CD14-positive monocyte (primary cell): ENCODE data around the gene EME2. TPM values are rescaled to one million over a fixed set of nuclear protein-coding genes. Genes with fewer than 3 reads are reported as not detected.

Experiments
- DNase-seq, 3 donors: peaks; one replicate each; pipeline ENCODE4 v3.0.0-alpha.2; 2011 to 2022
- H2AFZ ChIP-seq: 2 replicates; pipeline ENCODE4 v1.6.0; 2012; ENCODE audit warnings: mild to moderate bottlenecking, low read depth, low read length, inconsistent platforms; ENCODE audit not compliant: insufficient read depth, poor library complexity, severe bottlenecking
- H3K27ac ChIP-seq, 2 donors: 1 replicate in 1 of 2; 2 replicates in 1 of 2; pipeline ENCODE4 v1.5.1; 2012 to 2013; ENCODE audit warnings: low read length in 2 of 2, control low read depth in 1 of 2, inconsistent platforms in 1 of 2, low read depth in 1 of 2, mild to moderate bottlenecking in 1 of 2
- H3K27me3 ChIP-seq, 2 donors: one replicate each; pipeline versions ENCODE4 v1.6.0 to v1.6.1; 2011 to 2013; ENCODE audit warnings: low read length in 2 of 2; ENCODE audit not compliant: control insufficient read depth in 2 of 2, insufficient read depth in 2 of 2
- H3K36me3 ChIP-seq, 2 donors: replicated peaks in 1 of 2; 1 replicate in 1 of 2; 2 replicates in 1 of 2; pipeline versions ENCODE4 v1.5.1 to v1.6.1; 2012 to 2013; ENCODE audit warnings: low read length in 2 of 2, control low read depth in 1 of 2, inconsistent platforms in 1 of 2, mild to moderate bottlenecking in 1 of 2; ENCODE audit not compliant: insufficient read depth in 2 of 2, control insufficient read depth in 1 of 2
- H3K4me1 ChIP-seq, 2 donors: 1 replicate in 1 of 2; 2 replicates in 1 of 2; pipeline versions ENCODE4 v1.5.1 to v1.6.1; 2012 to 2013; ENCODE audit warnings: low read length in 2 of 2, control low read depth in 1 of 2, inconsistent platforms in 1 of 2, mild to moderate bottlenecking in 1 of 2, moderate library complexity in 1 of 2; ENCODE audit not compliant: insufficient read depth in 2 of 2, control insufficient read depth in 1 of 2
- H3K4me2 ChIP-seq: replicated peaks from 2 replicates; pipeline ENCODE3; 2012; ENCODE audit warnings: low read length, moderate library complexity, mild to moderate bottlenecking; ENCODE audit not compliant: poor library complexity, severe bottlenecking; ENCODE audit errors: extremely low read depth
- H3K4me3 ChIP-seq, 3 experiments: fragments of 200-600 bp in 1 of 3; sonication (generic) in 1 of 3; replicated peaks in 1 of 3; 1 replicate in 2 of 3; 2 replicates in 1 of 3; pipeline ENCODE4 v1.5.1; 2011 to 2013; ENCODE audit warnings: low read length in 3 of 3, mild to moderate bottlenecking in 3 of 3, control low read depth in 2 of 3, low read depth in 2 of 3, inconsistent platforms in 1 of 3, moderate library complexity in 1 of 3
- H3K79me2 ChIP-seq: 2 replicates; pipeline ENCODE4 v1.6.0; 2012; ENCODE audit warnings: mild to moderate bottlenecking, control low read depth, inconsistent platforms, low read length, moderate library complexity; ENCODE audit not compliant: insufficient read depth
- H3K9ac ChIP-seq: 2 replicates; pipeline ENCODE4 v1.6.0; 2017; ENCODE audit warnings: low read length, mild to moderate bottlenecking; ENCODE audit not compliant: insufficient read depth, poor library complexity, severe bottlenecking
- H3K9me3 ChIP-seq, 2 donors: replicated peaks in 1 of 2; 1 replicate in 1 of 2; 2 replicates in 1 of 2; pipeline versions ENCODE4 v1.5.1 to v1.6.1; 2012 to 2013; ENCODE audit warnings: low read length in 2 of 2, control low read depth in 1 of 2; ENCODE audit not compliant: control insufficient read depth in 1 of 2, insufficient read depth in 1 of 2
- H4K20me1 ChIP-seq: 2 replicates; pipeline ENCODE4 v1.6.0; 2012; ENCODE audit warnings: mild to moderate bottlenecking, low read length, control low read depth, moderate library complexity; ENCODE audit not compliant: insufficient read depth
- H3K27ac Mint-ChIP-seq, 7 donors: one replicate each; pipeline ENCODE4 v1.8.0; 2020; ENCODE audit warnings: mild to moderate bottlenecking in 7 of 7, mixed read lengths in 7 of 7, moderate library complexity in 6 of 7, inconsistent platforms in 2 of 7
- H3K27me3 Mint-ChIP-seq, 3 donors: one replicate each; pipeline ENCODE4 v1.8.0; 2021 to 2022; ENCODE audit warnings: low read depth in 3 of 3, mild to moderate bottlenecking in 3 of 3, mixed read lengths in 3 of 3, moderate library complexity in 3 of 3, inconsistent platforms in 1 of 3
- H3K36me3 Mint-ChIP-seq, 2 donors: one replicate each; pipeline ENCODE4 v1.8.0; 2020; ENCODE audit warnings: mixed read lengths in 2 of 2, inconsistent platforms in 1 of 2, mild to moderate bottlenecking in 1 of 2
- H3K4me1 Mint-ChIP-seq: one replicate; pipeline ENCODE4 v1.8.0; 2020; ENCODE audit warnings: mild to moderate bottlenecking, mixed read lengths
- H3K4me3 Mint-ChIP-seq, 2 donors: one replicate each; pipeline ENCODE4 v1.8.0; 2020; ENCODE audit warnings: mild to moderate bottlenecking in 2 of 2, mixed read lengths in 2 of 2, moderate library complexity in 1 of 2
- H3K9me3 Mint-ChIP-seq, 7 donors: one replicate each; pipeline ENCODE4 v1.8.0; 2020 to 2022; ENCODE audit warnings: mixed read lengths in 7 of 7, mild to moderate bottlenecking in 6 of 7, moderate library complexity in 6 of 7, inconsistent platforms in 2 of 7
- WGBS: methylation state at CpG from one replicate; pipeline ENCODE4 v1.1.5; 2013; ENCODE audit warnings: missing lambda C conversion rate; ENCODE audit not compliant: insufficient coverage; 5-methylcytosine and 5-hydroxymethylcytosine counted together
- intact Hi-C, 2 donors: fragments of 100-400 bp; cut with micrococcal nuclease; formaldehyde crosslinking; loops; one replicate each; pipeline versions ENCODE4 v1.15.0 to v1.15.1; 2023
- polyA plus RNA-seq, 3 donors: library from polyadenylated mRNA; depleted of rRNA in 1 of 3; unstranded in 2 of 3; stranded (reverse) in 1 of 3; fragments of 300-500 nt in 2 of 3; fragments of >200 nt in 1 of 3; fragmentation: Illumina TruSeq in 2 of 3; gene quantifications; 1 replicate in 2 of 3; 2 replicates in 1 of 3; pipeline ENCODE4 v1.2.3, GENCODE V29; 2012 to 2021
- TF ChIP-seq, protein P1 (sequence below): fragments of 200-600 bp; IDR thresholded peaks from one replicate; pipeline ENCODE4 v1.8.0; 2022; ENCODE audit warnings: antibody characterized with exemption, mild to moderate bottlenecking

Gene EME2
- polyA plus RNA-seq, 3 donors, result 0.26 to 36.6 (median 0.48) TPM

DNA sequence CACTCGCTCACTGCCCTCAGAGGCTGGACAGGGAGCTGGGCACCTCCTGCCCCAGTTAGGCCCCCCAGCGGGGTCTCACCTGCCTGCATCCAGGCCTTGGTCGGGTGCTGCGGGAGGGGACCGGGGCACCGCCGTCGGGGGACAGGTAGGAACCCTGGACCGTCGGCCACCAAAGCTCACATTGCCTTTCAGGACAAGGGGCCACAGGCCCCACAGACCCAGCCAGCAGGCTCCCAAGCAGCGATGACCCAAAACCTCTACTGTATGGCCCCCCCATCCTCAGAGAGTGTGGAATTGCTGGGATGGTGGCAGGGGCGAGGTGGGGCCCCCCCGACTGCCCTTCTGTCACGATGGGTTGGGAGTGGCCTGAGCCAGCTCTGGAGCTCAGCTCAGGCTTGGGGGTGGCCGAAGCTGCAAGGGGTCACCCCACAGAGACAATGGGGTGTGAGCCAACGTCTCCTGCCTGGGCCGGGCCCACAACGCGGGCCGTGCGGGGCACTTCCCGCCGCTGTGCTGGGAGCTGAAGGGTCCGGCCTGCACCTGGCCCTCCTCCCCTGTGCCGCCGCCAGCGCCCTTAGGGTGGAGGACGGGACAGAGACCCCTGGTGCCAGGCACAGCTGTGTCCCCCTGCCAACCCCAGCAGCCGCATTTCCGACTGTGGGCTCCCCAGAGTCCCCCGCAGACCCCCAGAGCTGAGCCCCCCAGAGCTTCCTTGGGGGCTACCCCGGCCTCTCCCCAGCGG lies 20.4 kb downstream of the EME2 start:
- Histone ChIP-seq H2AFZ (no peak overlapping the region), H3K9me3 (peaks cover 3 to 7% of the 10 kb centered on the region in 2 donors), H3K36me3 (peaks cover 23 to 26% of the 10 kb centered on the region in 2 donors), H3K79me2 (no peaks in the 10 kb centered on the region), H3K4me3 (no peak overlapping the region), H3K4me1 (no peaks in the 10 kb centered on the region), H3K9ac (no peak overlapping the region), H3K4me2 (no peak overlapping the region), H3K27me3 (no peaks in the 10 kb centered on the region), H4K20me1 (peaks cover 2% of the 10 kb centered on the region), H3K27ac (no peak overlapping the region)
- Mint-ChIP-seq H3K4me1 (no peaks in the 10 kb centered on the region), H3K36me3 (peaks cover 7 to 26% of the 10 kb centered on the region in 2 donors), H3K27me3 (peaks cover 0 to 2% (median 0%) of the 10 kb centered on the region in 3 donors), H3K9me3 (peaks cover 2 to 14% (median 8%) of the 10 kb centered on the region in 7 donors), H3K4me3 (no peak overlapping the region), H3K27ac (no peak overlapping the region)
- WGBS, result 94% methylated on average over 22 of the region's 33 CpGs
- TF ChIP-seq, protein P1, sequence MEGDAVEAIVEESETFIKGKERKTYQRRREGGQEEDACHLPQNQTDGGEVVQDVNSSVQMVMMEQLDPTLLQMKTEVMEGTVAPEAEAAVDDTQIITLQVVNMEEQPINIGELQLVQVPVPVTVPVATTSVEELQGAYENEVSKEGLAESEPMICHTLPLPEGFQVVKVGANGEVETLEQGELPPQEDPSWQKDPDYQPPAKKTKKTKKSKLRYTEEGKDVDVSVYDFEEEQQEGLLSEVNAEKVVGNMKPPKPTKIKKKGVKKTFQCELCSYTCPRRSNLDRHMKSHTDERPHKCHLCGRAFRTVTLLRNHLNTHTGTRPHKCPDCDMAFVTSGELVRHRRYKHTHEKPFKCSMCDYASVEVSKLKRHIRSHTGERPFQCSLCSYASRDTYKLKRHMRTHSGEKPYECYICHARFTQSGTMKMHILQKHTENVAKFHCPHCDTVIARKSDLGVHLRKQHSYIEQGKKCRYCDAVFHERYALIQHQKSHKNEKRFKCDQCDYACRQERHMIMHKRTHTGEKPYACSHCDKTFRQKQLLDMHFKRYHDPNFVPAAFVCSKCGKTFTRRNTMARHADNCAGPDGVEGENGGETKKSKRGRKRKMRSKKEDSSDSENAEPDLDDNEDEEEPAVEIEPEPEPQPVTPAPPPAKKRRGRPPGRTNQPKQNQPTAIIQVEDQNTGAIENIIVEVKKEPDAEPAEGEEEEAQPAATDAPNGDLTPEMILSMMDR, result no peak
- intact Hi-C loops, result no loop called here
- no peak for DNase-seq

DNA sequence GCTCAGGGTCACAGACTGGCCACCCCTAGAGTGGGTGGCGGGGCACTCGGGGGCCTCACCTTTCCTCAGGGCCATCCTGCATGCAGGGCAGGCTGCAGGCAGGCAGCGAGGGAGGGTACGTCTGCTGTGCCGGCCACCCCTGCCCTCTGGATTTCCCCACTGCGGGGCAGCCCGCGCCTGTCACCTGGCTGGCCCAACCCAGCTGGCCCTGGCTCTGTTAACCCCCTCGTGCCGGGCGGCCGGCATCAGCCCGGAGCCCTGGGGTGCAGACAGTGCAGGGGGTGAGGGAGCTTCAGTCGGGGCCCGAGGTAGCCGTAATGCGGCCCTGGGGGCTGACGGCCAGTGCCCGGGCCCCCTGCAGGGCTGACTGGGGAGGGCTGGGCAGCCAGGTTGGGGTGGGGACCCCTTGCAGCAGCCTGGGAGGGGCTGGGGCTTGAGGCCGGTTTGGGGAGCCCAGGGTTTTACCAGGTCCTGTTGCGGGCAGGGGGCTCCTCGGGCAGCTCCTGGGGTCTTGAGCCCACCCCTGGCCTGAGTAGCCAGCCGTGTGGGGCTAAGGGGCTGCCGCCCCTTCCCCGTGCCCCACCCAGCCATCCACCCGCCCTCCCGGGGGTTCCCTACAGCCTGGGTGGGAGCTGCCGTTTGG lies 21.1 kb downstream of the EME2 start, which contains the start of gene IGFALS:
Gene IGFALS (minus strand): TSS at position 128 of the 643 bp plus-strand sequence. CDS start 53 bp downstream, at position 75.
- Histone ChIP-seq H3K9ac (no peak within 1 kb of the TSS), H3K79me2 (no peaks in the 10 kb centered on the region), H3K4me3 (no peak within 1 kb of the TSS), H3K27ac (no peak within 1 kb of the TSS), H3K4me1 (no peaks in the 10 kb centered on the region), H3K36me3 (peaks cover 17 to 19% of the 10 kb centered on the region in 2 donors), H3K27me3 (no peaks in the 10 kb centered on the region), H4K20me1 (no peaks in the 10 kb centered on the region), H3K9me3 (peaks cover 5 to 14% of the 10 kb centered on the region in 2 donors), H2AFZ (no peak within 1 kb of the TSS), H3K4me2 (no peak within 1 kb of the TSS)
- Mint-ChIP-seq H3K4me3 (no peak within 1 kb of the TSS), H3K27ac (no peak within 1 kb of the TSS), H3K36me3 (peaks cover 7 to 20% of the 10 kb centered on the region in 2 donors), H3K4me1 (no peaks in the 10 kb centered on the region), H3K27me3 (peaks cover 0 to 2% (median 0%) of the 10 kb centered on the region in 3 donors), H3K9me3 (peaks cover 2 to 21% (median 14%) of the 10 kb centered on the region in 7 donors)
- no peak for DNase-seq
- TF ChIP-seq, protein P1, result no peak
- intact Hi-C loops, result no loop called here
- WGBS, result 89% methylated on average over 26 of the region's 28 CpGs
